GM23248 (cell line): ENCODE data around the gene TMEM98. TPM values are rescaled to one million over a fixed set of nuclear protein-coding genes. Genes with fewer than 3 reads are reported as not detected.
"Not testable (repeated sequence)": the region's sequence is repeated elsewhere in the genome, so short reads cannot be mapped to it uniquely, and the experiment has no call there.

Experiments used
- DNase-seq: peaks from one replicate; pipeline ENCODE4 v3.0.0-alpha.2; 2015
- H2AFZ ChIP-seq: fragments of 200-600 bp; sonication (generic); 2 replicates; pipeline ENCODE4 v1.6.1; 2016; ENCODE audit warnings: antibody characterized with exemption
- H3F3A ChIP-seq: fragments of 200-600 bp; sonication (generic); 2 replicates; pipeline ENCODE4 v1.6.1; 2016; ENCODE audit warnings: mild to moderate bottlenecking, antibody characterized with exemption, mixed run types; ENCODE audit not compliant: insufficient read depth
- H3K27ac ChIP-seq: fragments of 200-600 bp; sonication (generic); 2 replicates; pipeline ENCODE4 v1.5.1; 2016; ENCODE audit warnings: mild to moderate bottlenecking
- H3K27me3 ChIP-seq: fragments of 200-600 bp; sonication (generic); replicated peaks from 2 replicates; pipeline ENCODE4 v1.6.1; 2016; ENCODE audit warnings: mild to moderate bottlenecking; ENCODE audit not compliant: insufficient read depth
- H3K36me3 ChIP-seq: fragments of 200-600 bp; sonication (generic); 2 replicates; pipeline ENCODE4 v1.6.1; 2016; ENCODE audit warnings: low read depth, mild to moderate bottlenecking
- H3K4me1 ChIP-seq: fragments of 200-600 bp; sonication (generic); 2 replicates; pipeline ENCODE4 v1.6.1; 2016; ENCODE audit warnings: mild to moderate bottlenecking; ENCODE audit not compliant: insufficient read depth
- H3K4me2 ChIP-seq: fragments of 200-600 bp; sonication (generic); one replicate; pipeline ENCODE4 v1.6.1; 2016; ENCODE audit warnings: mild to moderate bottlenecking; ENCODE audit not compliant: unreplicated experiment
- H3K4me3 ChIP-seq: fragments of 200-600 bp; sonication (generic); 2 replicates; pipeline ENCODE4 v1.5.1; 2016; ENCODE audit warnings: mild to moderate bottlenecking
- H3K79me2 ChIP-seq: fragments of 200-600 bp; sonication (generic); 2 replicates; pipeline ENCODE4 v1.6.1; 2016; ENCODE audit warnings: mild to moderate bottlenecking; ENCODE audit not compliant: insufficient read depth
- H3K9ac ChIP-seq: fragments of 200-600 bp; sonication (generic); 2 replicates; pipeline ENCODE4 v1.6.1; 2016; ENCODE audit warnings: mild to moderate bottlenecking
- H3K9me2 ChIP-seq: fragments of 200-600 bp; sonication (generic); 2 replicates; pipeline ENCODE4 v1.6.1; 2016; ENCODE audit warnings: mixed run types, mild to moderate bottlenecking, moderate library complexity; ENCODE audit not compliant: insufficient read depth
- H3K9me3 ChIP-seq: fragments of 200-600 bp; sonication (generic); one replicate; pipeline ENCODE4 v1.6.1; 2017; ENCODE audit warnings: low read depth
- H4K20me1 ChIP-seq: fragments of 200-600 bp; sonication (generic); 2 replicates; pipeline ENCODE4 v1.6.0; 2016; ENCODE audit not compliant: insufficient read depth
- EZH2 ChIP-seq: fragments of 200-600 bp; sonication (generic); IDR thresholded peaks from 2 replicates; pipeline ENCODE4 v1.6.1; 2018; ENCODE audit warnings: antibody characterized with exemption, mild to moderate bottlenecking; ENCODE audit not compliant: insufficient read depth, poor library complexity, severe bottlenecking
- EZH2phosphoT487 ChIP-seq: fragments of 200-600 bp; sonication (generic); IDR thresholded peaks from 2 replicates; pipeline ENCODE4 v1.6.1; 2018; ENCODE audit warnings: antibody characterized with exemption, moderate library complexity, mild to moderate bottlenecking, low read depth; ENCODE audit not compliant: insufficient read depth
- WGBS, 2 experiments: methylation state at CpG; one replicate each; pipeline ENCODE4 v1.1.6; 2015 to 2017; ENCODE audit warnings: low lambda C conversion rate in 2 of 2, low coverage in 1 of 2; ENCODE audit errors: missing lambda C conversion rate in 2 of 2; 5-methylcytosine and 5-hydroxymethylcytosine counted together
- in situ Hi-C: fragments of 300-500 bp; cut with MboI; formaldehyde crosslinking; loops from 2 replicates; pipeline ENCODE4 v1.15.0; 2020
- polyA plus RNA-seq: library from polyadenylated mRNA; unstranded; fragments of >200 nt; fragmentation: Nextera tagmentation; extraction: Ambion mirVana; gene quantifications from 2 replicates; pipeline ENCODE4 v1.2.1, GENCODE V29; 2016
- total RNA-seq: library from RNA; depleted of rRNA; stranded (reverse); fragments of >200 nt; shearing (Covaris generic); gene quantifications from 2 replicates; pipeline ENCODE4 v1.2.3, GENCODE V29; 2014

Gene TMEM98
- total and polyA plus RNA-seq, 2 experiments from 2014 or later = 148 to 153 TPM

- 0 out of 2 replicates have a peak overlapping the region, but pooled peaks have one; percentile 6 for H2AFZ ChIP-seq
- TF ChIP-seq EZH2 (no peak), EZH2phosphoT487 (no peak)
- 0 out of 2 replicates have a peak overlapping the region, but pooled peaks have one; percentile 5 for H3K27ac ChIP-seq
- peaks cover 54% of the 10 kb centered on the region for H3F3A ChIP-seq
- H3K4me2 ChIP-seq = no peak overlapping the region
- H3K79me2 ChIP-seq = no peaks in the 10 kb centered on the region
- 79 to 86% methylated on average over 6 of the region's 6 CpGs for WGBS, 2 experiments
- H4K20me1 ChIP-seq = no peaks in the 10 kb centered on the region
- no peak for DNase-seq
- H3K9me2 ChIP-seq = no peaks in the 10 kb centered on the region
- no peaks in the 10 kb centered on the region for H3K27me3 ChIP-seq
- H3K36me3 ChIP-seq = no peaks in the 10 kb centered on the region
- H3K9ac ChIP-seq = no peak overlapping the region
- H3K4me1 ChIP-seq = peaks cover 46% of the 10 kb centered on the region
- H3K9me3 ChIP-seq = no peaks in the 10 kb centered on the region
- no peak overlapping the region for H3K4me3 ChIP-seq
- in situ Hi-C loops = no loop called here
These were observed 45.9 kb upstream of the TMEM98 start for GRCh38 chr17:32882029-32882428.

- H3K27ac ChIP-seq = peak overlapping the region; percentile 48
These were observed 45.2 kb upstream of the TMEM98 start for GRCh38 chr17:32882734-32883133.

GRCh38 chr17:32886951-32887350 lies 41.0 kb upstream of the TMEM98 start:
- DNase-seq, H3K4me3 ChIP-seq, H3K4me2 ChIP-seq, H3K36me3 ChIP-seq, H3K9me3 ChIP-seq, H3K27me3 ChIP-seq, H3K79me2 ChIP-seq, H2AFZ ChIP-seq, H4K20me1 ChIP-seq, H3K9me2 ChIP-seq, H3K27ac ChIP-seq, H3K9ac ChIP-seq, in situ Hi-C loops: not testable (repeated sequence)
- peaks cover 16% of the 10 kb centered on the region for H3K4me1 ChIP-seq
- 82 to 88% methylated on average over 6 to 9 of the region's 16 CpGs for WGBS, 2 experiments
- peaks cover 18% of the 10 kb centered on the region for H3F3A ChIP-seq

More at GRCh38 chr17:32882734-32883133, 45.2 kb upstream of the TMEM98 start:
- TF ChIP-seq EZH2 (no peak), EZH2phosphoT487 (no peak)
- Histone ChIP-seq H3K4me3 (no peak overlapping the region), H2AFZ (no peak overlapping the region), H3K36me3 (no peaks in the 10 kb centered on the region), H3K9me3 (no peaks in the 10 kb centered on the region), H3F3A (peaks cover 49% of the 10 kb centered on the region), H3K4me2 (peak overlapping the region; percentile 49), H4K20me1 (no peaks in the 10 kb centered on the region), H3K27me3 (no peaks in the 10 kb centered on the region), H3K4me1 (peaks cover 41% of the 10 kb centered on the region), H3K9ac (no peak overlapping the region), H3K79me2 (no peaks in the 10 kb centered on the region), H3K9me2 (no peaks in the 10 kb centered on the region)
- peak; percentile 87 for DNase-seq
- in situ Hi-C loops = no loop called here
- WGBS, 2 experiments = 26 to 28% methylated on average over 4 of the region's 4 CpGs

GRCh38 chr17:32887410-32887809 lies 40.5 kb upstream of the TMEM98 start:
- DNase-seq, H3K9me2 ChIP-seq, H3K79me2 ChIP-seq, H3K9me3 ChIP-seq, H3K4me3 ChIP-seq, H3K36me3 ChIP-seq, H3K9ac ChIP-seq, H4K20me1 ChIP-seq, H2AFZ ChIP-seq, H3K4me2 ChIP-seq, H3K27ac ChIP-seq, in situ Hi-C loops, H3K27me3 ChIP-seq: not testable (repeated sequence)
- WGBS, 2 experiments = 67 to 80% methylated on average over 1 to 2 of the region's 14 CpGs
- peaks cover 13% of the 10 kb centered on the region for H3F3A ChIP-seq
- H3K4me1 ChIP-seq = peaks cover 12% of the 10 kb centered on the region

GRCh38 chr17:32894245-32894644 lies 33.7 kb upstream of the TMEM98 start:
- Histone ChIP-seq H3K4me2 (no peak overlapping the region), H3K79me2 (no peaks in the 10 kb centered on the region), H3K9me3 (no peaks in the 10 kb centered on the region), H3K4me1 (peaks cover 8% of the 10 kb centered on the region), H3K27ac (no peak overlapping the region), H3K9me2 (no peaks in the 10 kb centered on the region), H3K27me3 (no peaks in the 10 kb centered on the region), H3K36me3 (no peaks in the 10 kb centered on the region), H3K9ac (no peak overlapping the region), H3K4me3 (no peak overlapping the region), H3F3A (peaks cover 4% of the 10 kb centered on the region; the same call in 1 of the 2 replicates), H2AFZ (no peak overlapping the region), H4K20me1 (no peaks in the 10 kb centered on the region)
- in situ Hi-C loops = no loop called here
- no peak for TF ChIP-seq EZH2
- no peak for TF ChIP-seq EZH2phosphoT487
- WGBS, 2 experiments = 18 to 29% methylated on average over 4 of the region's 4 CpGs
- peak; percentile 55 for DNase-seq
